GM18909 (cell line): ENCODE data around the gene TASP1.

ENCODE experiments used
- ATAC-seq: cut with Tn5 transposase; IDR thresholded peaks from one replicate; pipeline ENCODE4 v1.9.1; 2021; ENCODE audit warnings: mild to moderate bottlenecking; ENCODE audit not compliant: unreplicated experiment, poor library complexity

TASP1 gene

GRCh38 chr20:13452470-13453124, 186.1 kb downstream of the TASP1 start:
- ATAC-seq: no peak

GRCh38 chr20:13449868-13450434, 188.8 kb downstream of the TASP1 start:
- no peak for ATAC-seq

- no peak for ATAC-seq
Observed at GRCh38 chr20:13447385-13448180, 191.1 kb downstream of the TASP1 start.

- ATAC-seq: no peak
Observed at GRCh38 chr20:13443690-13444089, 195.0 kb downstream of the TASP1 start.

GRCh38 chr20:13442986-13443385, 195.7 kb downstream of the TASP1 start:
- no peak for ATAC-seq

- ATAC-seq: no peak
Observed at GRCh38 chr20:13441388-13441787, 197.3 kb downstream of the TASP1 start.

GRCh38 chr20:13436530-13436929, 202.2 kb downstream of the TASP1 start:
- ATAC-seq: no peak

GRCh38 chr20:13432126-13432525, 206.6 kb downstream of the TASP1 start:
- no peak for ATAC-seq

GRCh38 chr20:13430346-13431002, 208.3 kb downstream of the TASP1 start:
- ATAC-seq: peak; percentile 71

GRCh38 chr20:13428684-13429083, 210.0 kb downstream of the TASP1 start:
- no peak for ATAC-seq

- no peak for ATAC-seq
Observed at GRCh38 chr20:13426870-13427269, 211.9 kb downstream of the TASP1 start.

- ATAC-seq: no peak
Observed at GRCh38 chr20:13425381-13426135, 213.2 kb downstream of the TASP1 start.

- no peak for ATAC-seq
Observed at GRCh38 chr20:13424174-13424833, 214.4 kb downstream of the TASP1 start.

- no peak for ATAC-seq
Observed at GRCh38 chr20:13423472-13424173, 215.1 kb downstream of the TASP1 start.

GRCh38 chr20:13422637-13423036, 216.1 kb downstream of the TASP1 start:
- ATAC-seq: no peak

GRCh38 chr20:13420625-13421024, 218.1 kb downstream of the TASP1 start:
- ATAC-seq: no peak

- ATAC-seq: no peak
Observed at GRCh38 chr20:13419477-13419876, 219.3 kb downstream of the TASP1 start.

GRCh38 chr20:13418263-13419229, 220.2 kb downstream of the TASP1 start:
- no peak for ATAC-seq
